Lung (tissue), 12 donors: Measurements from ENCODE around the gene S100A13. TPM values are rescaled to one million over a fixed set of nuclear protein-coding genes. Genes with fewer than 3 reads are reported as not detected.

ENCODE experiments used
- ATAC-seq: fragments of 200-7000 bp; cut with Tn5 transposase; one replicate; pipeline ENCODE4 v1.9.1; 2020; ENCODE audit warnings: moderate number of reproducible peaks; ENCODE audit not compliant: insufficient read depth, low FRiP score
- DNase-seq, 3 donors: peaks; one replicate each; pipeline ENCODE4 v3.0.0-alpha.2; 2013 to 2017
- H3K27ac ChIP-seq, 2 donors: one replicate each; pipeline ENCODE4 v1.5.1; 2013; ENCODE audit warnings: mild to moderate bottlenecking in 2 of 2, moderate library complexity in 2 of 2, control low read depth in 1 of 2, inconsistent platforms in 1 of 2, low read depth in 1 of 2, low read length in 1 of 2
- H3K27me3 ChIP-seq, 3 donors: one replicate each; pipeline ENCODE4 v1.5.1; 2013; ENCODE audit warnings: low read length in 2 of 3; ENCODE audit not compliant: control insufficient read depth in 3 of 3, insufficient read depth in 3 of 3
- H3K36me3 ChIP-seq, 4 donors: one replicate each; pipeline ENCODE4 v1.5.1; 2013; ENCODE audit warnings: low read length in 4 of 4, mild to moderate bottlenecking in 1 of 4, moderate library complexity in 1 of 4; ENCODE audit not compliant: control insufficient read depth in 4 of 4, insufficient read depth in 4 of 4
- H3K4me1 ChIP-seq, 5 donors: one replicate each; pipeline ENCODE4 v1.5.1; 2013; ENCODE audit warnings: low read length in 5 of 5, mild to moderate bottlenecking in 2 of 5, moderate library complexity in 1 of 5; ENCODE audit not compliant: control insufficient read depth in 5 of 5, insufficient read depth in 5 of 5
- H3K4me3 ChIP-seq: one replicate; pipeline ENCODE4 v1.5.1; 2013; ENCODE audit warnings: mild to moderate bottlenecking, control low read depth, moderate library complexity
- H3K9ac ChIP-seq, 2 donors: one replicate each; pipeline ENCODE4 v1.5.1; 2013; ENCODE audit warnings: low read length in 2 of 2, control low read depth in 1 of 2; ENCODE audit not compliant: insufficient read depth in 1 of 2
- H3K9me3 ChIP-seq, 4 donors: one replicate each; pipeline ENCODE4 v1.5.1; 2013; ENCODE audit warnings: low read length in 3 of 4, mild to moderate bottlenecking in 1 of 4, moderate library complexity in 1 of 4; ENCODE audit not compliant: control insufficient read depth in 4 of 4, insufficient read depth in 3 of 4
- WGBS, 2 donors: extraction: QIAGEN DNeasy Blood & Tissue Kit; methylation state at CpG; one replicate each; pipeline ENCODE4 v1.1.7; 2013; 5-methylcytosine and 5-hydroxymethylcytosine counted together
- polyA plus RNA-seq, 2 donors: library from polyadenylated mRNA; stranded (reverse); fragments of 200-250 nt; gene quantifications; one replicate each; pipeline ENCODE4 v1.2.1, GENCODE V29; 2013
- total RNA-seq, 2 donors: library from RNA; depleted of rRNA in 1 of 2; stranded (reverse); fragments of >200 nt in 1 of 2; gene quantifications; one replicate each; pipeline ENCODE4 v1.2.1, GENCODE V29; 2014 to 2021
- TF ChIP-seq, protein P1 (sequence below): IDR thresholded peaks from 2 replicates; pipeline ENCODE4 v1.5.1; 2012; ENCODE audit warnings: mild to moderate bottlenecking; ENCODE audit errors: control extremely low read depth, extremely low read depth
- donor health status: control.
- donor health status: control.
- donor health status: Bipolar disorder and iron deficiency.
- donor health status: healthy.
- donor health status: DM: yes; HTN: yes; CAD: no.

Gene S100A13
- total and polyA plus RNA-seq, 4 donors, result 36.2 to 168 (median 86.5) TPM

DNA sequence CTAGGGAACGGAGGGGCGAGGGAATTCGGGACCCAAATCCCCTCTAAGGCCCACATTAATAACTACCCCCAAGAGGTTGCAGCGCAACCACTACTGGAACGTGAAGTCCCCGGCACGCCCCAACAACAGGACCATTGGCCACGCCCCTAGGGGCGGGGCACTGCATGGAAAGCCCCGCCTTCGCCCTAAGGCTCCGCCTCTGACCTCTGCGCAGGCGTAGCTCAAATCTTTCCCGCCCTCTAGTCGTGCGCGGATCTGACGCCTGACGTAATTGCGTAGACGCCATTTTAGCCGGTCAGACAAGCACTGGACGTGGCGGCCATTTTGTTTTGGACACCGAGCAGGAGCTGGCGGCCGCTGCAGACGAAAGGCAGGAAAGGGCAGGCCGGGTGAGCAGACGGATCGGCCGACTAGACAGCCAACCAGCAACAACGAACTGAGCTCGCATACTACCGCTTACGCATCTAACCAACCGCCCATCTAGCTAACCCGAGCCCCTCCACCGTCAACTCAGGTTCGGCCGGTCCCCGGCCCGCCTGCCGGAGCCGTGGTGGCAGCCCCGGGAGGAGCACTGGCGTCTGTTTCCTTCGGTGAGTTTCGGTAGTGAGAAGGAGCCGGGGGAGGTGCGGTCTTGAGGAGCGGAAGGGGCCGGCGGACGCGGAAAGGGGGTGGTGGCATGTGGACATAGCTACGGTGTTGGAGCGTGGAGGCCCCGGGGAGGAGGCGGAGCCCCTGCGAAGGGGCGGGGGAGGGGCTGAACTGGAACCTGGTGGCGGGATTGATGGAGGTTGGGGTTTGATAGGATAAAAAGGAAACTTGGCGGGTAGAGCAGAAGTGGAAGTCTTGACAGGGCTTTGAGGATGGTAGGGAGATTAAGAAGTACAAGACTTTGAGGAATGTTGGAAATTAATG, 6.7 kb upstream of the S100A13 start, which contains the start of gene CHTOP:
Gene CHTOP (plus strand): TSS at position 313 of the 912 bp plus-strand sequence. CDS start 2,523 bp downstream, outside the sequence.
- Histone ChIP-seq H3K9me3 (no peaks in the 10 kb centered on the region), H3K36me3 (peaks cover 16 to 28% (median 22%) of the 10 kb centered on the region in 4 donors), H3K27ac (peak within 1 kb of the TSS; percentile 98 to 99), H3K27me3 (no peaks in the 10 kb centered on the region), H3K4me1 (peaks cover 0 to 16% (median 15%) of the 10 kb centered on the region in 5 donors), H3K9ac (peak within 1 kb of the TSS; percentile 98 to 100), H3K4me3 (peak within 1 kb of the TSS; percentile 87)
- DNase-seq, result peak; percentile 98 to 99 (median 99)
- TF ChIP-seq, protein P1, sequence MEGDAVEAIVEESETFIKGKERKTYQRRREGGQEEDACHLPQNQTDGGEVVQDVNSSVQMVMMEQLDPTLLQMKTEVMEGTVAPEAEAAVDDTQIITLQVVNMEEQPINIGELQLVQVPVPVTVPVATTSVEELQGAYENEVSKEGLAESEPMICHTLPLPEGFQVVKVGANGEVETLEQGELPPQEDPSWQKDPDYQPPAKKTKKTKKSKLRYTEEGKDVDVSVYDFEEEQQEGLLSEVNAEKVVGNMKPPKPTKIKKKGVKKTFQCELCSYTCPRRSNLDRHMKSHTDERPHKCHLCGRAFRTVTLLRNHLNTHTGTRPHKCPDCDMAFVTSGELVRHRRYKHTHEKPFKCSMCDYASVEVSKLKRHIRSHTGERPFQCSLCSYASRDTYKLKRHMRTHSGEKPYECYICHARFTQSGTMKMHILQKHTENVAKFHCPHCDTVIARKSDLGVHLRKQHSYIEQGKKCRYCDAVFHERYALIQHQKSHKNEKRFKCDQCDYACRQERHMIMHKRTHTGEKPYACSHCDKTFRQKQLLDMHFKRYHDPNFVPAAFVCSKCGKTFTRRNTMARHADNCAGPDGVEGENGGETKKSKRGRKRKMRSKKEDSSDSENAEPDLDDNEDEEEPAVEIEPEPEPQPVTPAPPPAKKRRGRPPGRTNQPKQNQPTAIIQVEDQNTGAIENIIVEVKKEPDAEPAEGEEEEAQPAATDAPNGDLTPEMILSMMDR, result no peak
- peak; percentile 96 for ATAC-seq
- WGBS, 2 donors, result 2 to 4% methylated on average over 62 to 65 of the region's 65 CpGs

DNA sequence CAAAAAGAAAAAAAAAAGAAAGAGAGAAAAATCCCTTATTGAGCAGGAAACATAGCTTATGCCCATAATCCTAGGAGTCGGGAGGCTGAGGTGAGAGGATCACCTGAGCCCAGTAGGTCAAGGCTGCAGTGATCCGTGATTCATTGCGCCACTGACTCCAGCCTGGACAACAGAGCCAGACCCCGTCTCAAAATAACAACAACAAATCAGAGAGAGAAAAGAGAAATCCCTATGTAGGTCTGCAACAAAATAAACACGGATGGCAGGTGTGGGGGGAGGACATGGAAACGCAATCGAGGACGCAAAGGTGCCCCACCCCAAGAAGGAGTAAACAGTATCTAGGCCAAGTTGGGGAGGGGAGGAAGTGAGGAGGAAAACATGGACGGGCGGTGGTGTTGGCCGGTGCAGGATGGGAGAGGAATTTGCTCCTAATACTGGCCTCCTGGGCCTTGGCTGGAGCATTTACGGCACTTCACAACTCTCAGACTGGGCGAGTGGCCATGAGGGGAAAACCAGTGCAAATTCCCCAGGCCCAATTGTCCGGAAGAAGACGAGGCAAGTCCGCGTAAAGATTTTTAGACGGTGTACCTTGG, 6.0 kb upstream of the S100A13 start:
- DNase-seq, result no peak
- Histone ChIP-seq H3K9ac (no peak overlapping the region), H3K4me1 (peaks cover 0 to 15% (median 14%) of the 10 kb centered on the region in 5 donors)

DNA sequence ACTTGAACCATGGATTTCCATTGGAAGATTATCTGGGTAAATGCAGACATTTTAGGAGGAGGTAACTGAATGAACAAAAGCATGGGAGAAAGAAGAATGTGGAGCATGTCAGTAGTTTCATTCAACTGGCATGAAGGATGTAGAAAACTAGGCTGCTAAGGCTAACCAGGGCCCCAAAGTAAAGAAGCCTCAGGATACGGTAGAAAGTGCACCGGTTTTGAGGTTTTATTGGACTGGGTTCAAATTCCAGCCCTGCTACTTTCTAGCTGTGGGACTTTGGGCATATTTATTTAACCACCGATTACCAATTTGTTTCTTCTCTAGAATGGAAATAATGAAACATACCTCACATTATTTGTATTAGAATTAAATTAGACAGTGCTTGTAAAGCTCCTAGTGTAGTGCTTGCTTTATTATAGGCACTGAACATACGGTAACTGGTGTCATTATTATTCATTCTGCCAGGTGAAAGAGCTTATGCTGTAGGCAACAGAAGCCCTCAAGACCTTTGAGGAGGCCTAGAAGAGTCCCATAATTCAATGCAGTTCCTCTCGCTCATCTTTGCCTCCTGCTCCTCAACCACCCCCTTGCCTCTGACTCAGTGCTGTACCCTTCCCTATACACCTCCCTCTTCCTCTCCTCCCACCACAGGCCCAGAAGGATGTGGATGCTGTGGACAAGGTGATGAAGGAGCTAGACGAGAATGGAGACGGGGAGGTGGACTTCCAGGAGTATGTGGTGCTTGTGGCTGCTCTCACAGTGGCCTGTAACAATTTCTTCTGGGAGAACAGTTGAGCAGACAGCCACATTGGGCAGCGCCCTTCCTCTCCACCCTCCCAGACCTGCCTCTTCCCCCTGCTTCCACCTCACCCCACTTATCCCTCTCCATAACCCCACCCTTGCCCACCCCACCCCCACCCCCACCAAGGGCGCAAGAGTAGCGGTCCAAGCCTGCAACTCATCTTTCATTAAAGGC, 4.0 kb upstream of the S100A13 start:
- Histone ChIP-seq H3K4me1 (peaks cover 6 to 31% (median 18%) of the 10 kb centered on the region in 5 donors), H3K9ac (no peak overlapping the region)
- WGBS, 2 donors, result 78 to 88% methylated on average over 10 of the region's 10 CpGs

More for the DNA sequence above, 6.0 kb upstream of the S100A13 start:
- Histone ChIP-seq H3K27me3 (no peaks in the 10 kb centered on the region), H3K9me3 (no peaks in the 10 kb centered on the region), H3K36me3 (peaks cover 12 to 24% (median 17%) of the 10 kb centered on the region in 4 donors), H3K27ac (peak overlapping the region; percentile 83 to 99), H3K4me3 (peak overlapping the region; percentile 15)
- TF ChIP-seq, protein P1, result no peak
- ATAC-seq, result peak; percentile 27
- 49 to 67% methylated on average over 18 of the region's 18 CpGs for whole genome bisulfite sequencing, 2 donors

More for the DNA sequence above, 4.0 kb upstream of the S100A13 start:
- H3K9me3 ChIP-seq, result no peaks in the 10 kb centered on the region
- DNase-seq (no peak), ATAC-seq (no peak)
- H3K27ac ChIP-seq, result peak overlapping the region in 1 of 2 donors; percentile 31
- TF ChIP-seq, protein P1, result no peak
- H3K36me3 ChIP-seq, result peaks cover 0 to 7% (median 4%) of the 10 kb centered on the region in 4 donors
- no peak overlapping the region for H3K4me3 ChIP-seq
- no peaks in the 10 kb centered on the region for H3K27me3 ChIP-seq
